WTC11 (cell line): ENCODE results near the gene CD300H. TPM values are rescaled to one million over a fixed set of nuclear protein-coding genes. Genes with fewer than 3 reads are reported as not detected.
A peak's percentile ranks its signal among the peaks of the same experiment; 100 is the strongest.

ENCODE experiments used
- ATAC-seq: fragments of 200-7000 bp; cut with Tn5 transposase; 2 replicates; pipeline ENCODE4 v1.10.0; 2021; ENCODE audit warnings: mild to moderate bottlenecking, moderate library complexity
- CTCF ChIA-PET: fragments of 300-600 bp; sonication (Branson Sonifier 250); formaldehyde crosslinking; loops from one replicate; lab custom pipeline; 2021; ENCODE audit warnings: antibody characterized with exemption; lab: Charles Lee
- POLR2A ChIA-PET: fragments of 350-600 bp; sonication (Branson Sonifier 250); formaldehyde crosslinking; loops from one replicate; lab custom pipeline; 2021; ENCODE audit warnings: antibody characterized with exemption; lab: Charles Lee
- DNase-seq: peaks from one replicate; pipeline ENCODE4 v3.0.0; 2021; ENCODE audit warnings: low spot score
- H3K27ac Mint-ChIP-seq: 2 replicates; pipeline ENCODE4 v1.8.0; 2021; ENCODE audit warnings: mixed read lengths
- H3K27me3 Mint-ChIP-seq: 2 replicates; pipeline ENCODE4 v1.8.0; 2021; ENCODE audit warnings: low read depth, mild to moderate bottlenecking, moderate library complexity, mixed read lengths
- H3K36me3 Mint-ChIP-seq: 2 replicates; pipeline ENCODE4 v1.8.0; 2021; ENCODE audit warnings: mixed read lengths
- H3K4me1 Mint-ChIP-seq: 2 replicates; pipeline ENCODE4 v1.8.0; 2022; ENCODE audit warnings: mixed read lengths
- H3K4me3 Mint-ChIP-seq: 2 replicates; pipeline ENCODE4 v1.8.0; 2021; ENCODE audit warnings: mild to moderate bottlenecking, moderate library complexity, mixed read lengths
- H3K9me3 Mint-ChIP-seq: 2 replicates; pipeline ENCODE4 v1.8.0; 2021; ENCODE audit warnings: mixed read lengths
- ATF1 ChIP-seq: sonication (generic); formaldehyde crosslinking; IDR thresholded peaks from 2 replicates; pipeline ENCODE4 v1.8.1; 2023; ENCODE audit warnings: mild to moderate bottlenecking, moderate library complexity, missing genetic modification reagents
- CBFB ChIP-seq: sonication (generic); formaldehyde crosslinking; IDR thresholded peaks from 2 replicates; pipeline ENCODE4 v1.8.1; 2022; ENCODE audit warnings: mild to moderate bottlenecking, low read depth, missing genetic modification reagents
- CREB1 ChIP-seq: sonication (generic); formaldehyde crosslinking; IDR thresholded peaks from 2 replicates; pipeline ENCODE4 v1.8.0; 2023; ENCODE audit warnings: mild to moderate bottlenecking, missing genetic modification reagents
- CREM ChIP-seq: sonication (generic); formaldehyde crosslinking; IDR thresholded peaks from 2 replicates; pipeline ENCODE4 v1.8.1; 2022; ENCODE audit warnings: mild to moderate bottlenecking, missing genetic modification reagents, moderate library complexity
- ETV6 ChIP-seq: sonication (generic); formaldehyde crosslinking; IDR thresholded peaks from 2 replicates; pipeline ENCODE4 v1.8.1; 2022; ENCODE audit warnings: mild to moderate bottlenecking, missing genetic modification reagents
- FOXJ3 ChIP-seq: sonication (generic); formaldehyde crosslinking; IDR thresholded peaks from 2 replicates; pipeline ENCODE4 v1.9.0; 2021; ENCODE audit warnings: missing genetic modification reagents, mild to moderate bottlenecking, borderline replicate concordance
- GTF2I ChIP-seq: fragments of 250-450 bp; sonication (Bioruptor Pico); conservative IDR thresholded peaks from 2 replicates; pipeline ENCODE4 v1.4.0; 2021; ENCODE audit warnings: mild to moderate bottlenecking
- MXD4 ChIP-seq: fragments of 250-450 bp; sonication (Bioruptor Pico); IDR thresholded peaks from 2 replicates; pipeline ENCODE4 v1.8.0; 2021; ENCODE audit warnings: mild to moderate bottlenecking, moderate library complexity, borderline replicate concordance
- NFATC4 ChIP-seq: fragments of 250-450 bp; sonication (Bioruptor Pico); IDR thresholded peaks from 2 replicates; pipeline ENCODE4 v1.9.0; 2021; ENCODE audit warnings: mild to moderate bottlenecking
- NFE2L1 ChIP-seq: sonication (generic); formaldehyde crosslinking; IDR thresholded peaks from 2 replicates; pipeline ENCODE4 v1.8.1; 2023; ENCODE audit warnings: missing genetic modification reagents
- RORB ChIP-seq: fragments of 250-450 bp; sonication (Bioruptor Pico); IDR thresholded peaks from 2 replicates; pipeline ENCODE4 v1.9.0; 2021; ENCODE audit warnings: mild to moderate bottlenecking
- SOX15 ChIP-seq: fragments of 250-450 bp; sonication (Bioruptor Pico); IDR thresholded peaks from 2 replicates; pipeline ENCODE4 v1.9.0; 2021; ENCODE audit warnings: mild to moderate bottlenecking
- SP1 ChIP-seq: sonication (generic); formaldehyde crosslinking; conservative IDR thresholded peaks from 2 replicates; pipeline ENCODE4 v1.8.1; 2022; ENCODE audit warnings: missing genetic modification reagents
- TEAD1 ChIP-seq: sonication (generic); formaldehyde crosslinking; IDR thresholded peaks from 2 replicates; pipeline ENCODE4 v1.8.0; 2022; ENCODE audit warnings: mild to moderate bottlenecking, missing genetic modification reagents
- TP53 ChIP-seq: sonication (generic); formaldehyde crosslinking; IDR thresholded peaks from 2 replicates; pipeline ENCODE4 v1.8.1; 2023; ENCODE audit warnings: mild to moderate bottlenecking, missing genetic modification reagents
- ZNF121 ChIP-seq: sonication (generic); formaldehyde crosslinking; IDR thresholded peaks from 2 replicates; pipeline ENCODE4 v1.8.0; 2023; ENCODE audit warnings: missing genetic modification reagents
- ZNF219 ChIP-seq: sonication (generic); formaldehyde crosslinking; IDR thresholded peaks from 2 replicates; pipeline ENCODE4 v1.8.0; 2023; ENCODE audit warnings: missing genetic modification reagents, mild to moderate bottlenecking, borderline replicate concordance
- ZNF232 ChIP-seq: sonication (generic); formaldehyde crosslinking; IDR thresholded peaks from 2 replicates; pipeline ENCODE4 v1.8.0; 2022; ENCODE audit warnings: mild to moderate bottlenecking, missing genetic modification reagents
- ZNF317 ChIP-seq: sonication (generic); formaldehyde crosslinking; IDR thresholded peaks from 2 replicates; pipeline ENCODE4 v1.8.1; 2023; ENCODE audit warnings: low read depth, mild to moderate bottlenecking, moderate library complexity, missing genetic modification reagents, borderline replicate concordance
- ZNF396 ChIP-seq: fragments of 250-450 bp; sonication (Bioruptor Pico); IDR thresholded peaks from 2 replicates; pipeline ENCODE4 v1.8.0; 2021; ENCODE audit warnings: mild to moderate bottlenecking, moderate library complexity, borderline replicate concordance
- ZNF671 ChIP-seq: fragments of 250-450 bp; sonication (Bioruptor Pico); IDR thresholded peaks from 2 replicates; pipeline ENCODE4 v1.8.0; 2021; ENCODE audit warnings: mild to moderate bottlenecking
- total RNA-seq: library from RNA; stranded (reverse); gene quantifications from 3 replicates; pipeline ENCODE4 v1.2.3, GENCODE V29; 2021
- TF ChIP-seq, protein P1 (sequence below): sonication (generic); formaldehyde crosslinking; IDR thresholded peaks from 2 replicates; pipeline ENCODE4 v1.8.1; 2022; ENCODE audit warnings: mild to moderate bottlenecking, moderate library complexity, missing genetic modification reagents
- TF ChIP-seq, protein P2 (sequence below): sonication (generic); formaldehyde crosslinking; IDR thresholded peaks from 2 replicates; pipeline ENCODE4 v1.8.1; 2023; ENCODE audit warnings: mild to moderate bottlenecking, moderate library complexity, missing genetic modification reagents
- TF ChIP-seq, protein P3 (sequence below): sonication (generic); formaldehyde crosslinking; IDR thresholded peaks from 2 replicates; pipeline ENCODE4 v1.8.0; 2022; ENCODE audit warnings: mild to moderate bottlenecking, missing genetic modification reagents
- TF ChIP-seq, protein P4 (sequence below): fragments of 200-600 bp; IDR thresholded peaks from 2 replicates; pipeline ENCODE4 v1.8.0; 2022; ENCODE audit warnings: antibody characterized with exemption

CD300H gene
- total RNA-seq, 1 experiment from 2014 or later: not detected

DNA sequence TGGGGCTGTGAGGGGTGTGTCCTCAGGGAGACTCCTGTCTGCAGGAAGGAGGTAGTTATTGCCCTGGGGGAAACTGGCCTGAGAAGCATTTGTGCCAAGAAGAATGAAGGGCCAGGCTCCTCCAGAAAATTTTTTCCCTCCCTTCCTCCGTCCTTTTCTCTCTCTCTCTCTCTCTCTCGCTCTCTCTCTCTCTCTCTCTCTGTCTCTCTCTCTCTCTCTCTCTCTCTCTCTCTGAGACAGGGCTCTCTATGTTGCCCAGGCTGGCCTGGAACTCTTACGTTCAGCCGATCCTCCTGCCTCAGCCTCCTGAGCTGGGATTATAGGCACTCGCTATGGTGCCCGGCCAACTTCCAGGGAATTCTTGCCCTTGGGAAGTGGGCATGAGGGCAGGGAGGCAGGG lies 44.7 kb upstream of the CD300H start:
- Mint-ChIP-seq H3K4me3 (no peak overlapping the region), H3K27me3 (peaks cover 13% of the 10 kb centered on the region), H3K27ac (no peak overlapping the region), H3K9me3 (no peaks in the 10 kb centered on the region), H3K4me1 (no peaks in the 10 kb centered on the region), H3K36me3 (no peaks in the 10 kb centered on the region)
- TF ChIP-seq ZNF232 (no peak), GTF2I (CRISPR knock-in tag) (no peak), SOX15 (no peak), ATF1 (CRISPR knock-in tag) (no peak), FOXJ3 (CRISPR knock-in tag) (no peak), CBFB (CRISPR knock-in tag) (no peak), NFE2L1 (CRISPR knock-in tag) (no peak), TEAD1 (CRISPR knock-in tag) (no peak), ZNF219 (CRISPR knock-in tag) (no peak), NFATC4 (CRISPR knock-in tag) (no peak), ZNF671 (CRISPR knock-in tag) (no peak)
- DNase-seq (no peak), ATAC-seq (no peak)
- ChIA-PET CTCF (interaction anchor here (1.7 kb wide), 1 partner anchor 10 kb away, joined by 6 read pairs; no protein-coding TSS in a partner anchor), POLR2A (interaction anchor here (0.6 kb wide), 1 partner anchor 46 kb away, joined by 3 read pairs; no protein-coding TSS in a partner anchor)

DNA sequence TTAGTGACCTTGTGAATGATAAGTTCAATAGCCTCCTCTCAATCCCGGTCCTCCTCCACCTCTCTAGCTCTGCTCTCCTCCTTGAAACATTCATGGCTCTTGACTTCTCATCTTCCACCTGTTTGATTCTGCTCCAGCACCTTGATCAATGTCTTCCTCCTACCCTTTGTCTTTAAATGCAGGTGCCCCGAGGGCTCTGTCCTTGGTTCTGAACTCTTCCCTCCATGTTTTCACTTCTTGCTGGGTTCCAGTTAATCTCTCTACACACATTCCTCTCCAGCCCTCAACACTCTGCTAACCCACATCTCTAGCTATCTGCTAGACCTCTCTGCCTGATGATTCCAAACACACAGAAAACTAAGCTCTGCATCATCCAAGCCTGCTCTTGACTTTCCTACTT lies 42.8 kb upstream of the CD300H start:
- H3K27me3 Mint-ChIP-seq: peaks cover 6% of the 10 kb centered on the region
- no peaks in the 10 kb centered on the region for H3K4me1 Mint-ChIP-seq
- DNase-seq: peak; percentile 27
- H3K4me3 Mint-ChIP-seq: no peak overlapping the region
- ChIA-PET CTCF (interaction anchor here (1.0 to 1.3 kb wide), 2 partner anchors 44 to 47 kb away, joined by 3 read pairs; no protein-coding TSS in a partner anchor), POLR2A (no interaction called here)
- no peaks in the 10 kb centered on the region for H3K9me3 Mint-ChIP-seq
- no peak overlapping the region for H3K27ac Mint-ChIP-seq
- 0 out of 2 replicates have a peak, but pooled peaks have one; percentile 27 for TF ChIP-seq ETV6
- TF ChIP-seq, protein P1, sequence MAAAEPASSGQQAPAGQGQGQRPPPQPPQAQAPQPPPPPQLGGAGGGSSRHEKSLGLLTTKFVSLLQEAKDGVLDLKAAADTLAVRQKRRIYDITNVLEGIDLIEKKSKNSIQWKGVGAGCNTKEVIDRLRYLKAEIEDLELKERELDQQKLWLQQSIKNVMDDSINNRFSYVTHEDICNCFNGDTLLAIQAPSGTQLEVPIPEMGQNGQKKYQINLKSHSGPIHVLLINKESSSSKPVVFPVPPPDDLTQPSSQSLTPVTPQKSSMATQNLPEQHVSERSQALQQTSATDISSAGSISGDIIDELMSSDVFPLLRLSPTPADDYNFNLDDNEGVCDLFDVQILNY (CRISPR knock-in tag): no peak
- H3K36me3 Mint-ChIP-seq: no peaks in the 10 kb centered on the region
- peak; percentile 62 for ATAC-seq

DNA sequence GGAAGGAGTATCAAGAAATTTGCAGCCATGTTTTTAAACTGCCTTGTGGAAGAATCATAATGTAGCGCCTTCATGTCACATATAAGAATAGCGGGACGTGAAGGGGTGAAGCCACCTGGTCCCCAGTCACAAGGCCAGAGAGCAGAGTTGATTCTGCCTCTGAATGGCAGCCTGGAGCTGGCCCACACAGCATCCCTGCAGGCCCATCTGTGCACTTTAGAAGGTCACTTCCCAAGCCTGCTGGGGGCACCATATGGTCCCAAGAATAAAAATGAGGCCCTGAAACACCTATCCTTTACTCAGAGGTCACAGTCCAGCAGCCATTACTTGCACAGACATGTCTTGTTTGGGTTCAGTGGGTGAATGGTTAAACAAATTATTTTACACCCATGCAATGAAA lies 41.2 kb upstream of the CD300H start:
- Mint-ChIP-seq H3K4me3 (no peak overlapping the region), H3K27me3 (peaks cover 6% of the 10 kb centered on the region), H3K36me3 (no peaks in the 10 kb centered on the region), H3K27ac (no peak overlapping the region), H3K4me1 (no peaks in the 10 kb centered on the region), H3K9me3 (no peaks in the 10 kb centered on the region)
- POLR2A ChIA-PET: no interaction called here
- ATAC-seq (no peak), DNase-seq (no peak)
- CTCF ChIA-PET: no interaction called here
- TF ChIP-seq ZNF396 (CRISPR knock-in tag): no peak
- no peak for TF ChIP-seq CBFB (CRISPR knock-in tag)
- TF ChIP-seq, protein P2, sequence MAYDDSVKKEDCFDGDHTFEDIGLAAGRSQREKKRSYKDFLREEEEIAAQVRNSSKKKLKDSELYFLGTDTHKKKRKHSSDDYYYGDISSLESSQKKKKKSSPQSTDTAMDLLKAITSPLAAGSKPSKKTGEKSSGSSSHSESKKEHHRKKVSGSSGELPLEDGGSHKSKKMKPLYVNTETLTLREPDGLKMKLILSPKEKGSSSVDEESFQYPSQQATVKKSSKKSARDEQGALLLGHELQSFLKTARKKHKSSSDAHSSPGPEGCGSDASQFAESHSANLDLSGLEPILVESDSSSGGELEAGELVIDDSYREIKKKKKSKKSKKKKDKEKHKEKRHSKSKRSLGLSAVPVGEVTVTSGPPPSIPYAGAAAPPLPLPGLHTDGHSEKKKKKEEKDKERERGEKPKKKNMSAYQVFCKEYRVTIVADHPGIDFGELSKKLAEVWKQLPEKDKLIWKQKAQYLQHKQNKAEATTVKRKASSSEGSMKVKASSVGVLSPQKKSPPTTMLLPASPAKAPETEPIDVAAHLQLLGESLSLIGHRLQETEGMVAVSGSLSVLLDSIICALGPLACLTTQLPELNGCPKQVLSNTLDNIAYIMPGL (CRISPR knock-in tag): no peak
- TF ChIP-seq MXD4: no peak
- TF ChIP-seq SP1 (CRISPR knock-in tag): no peak
- TF ChIP-seq, protein P3, sequence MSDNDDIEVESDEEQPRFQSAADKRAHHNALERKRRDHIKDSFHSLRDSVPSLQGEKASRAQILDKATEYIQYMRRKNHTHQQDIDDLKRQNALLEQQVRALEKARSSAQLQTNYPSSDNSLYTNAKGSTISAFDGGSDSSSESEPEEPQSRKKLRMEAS (CRISPR knock-in tag): no peak
- no peak for TF ChIP-seq NFATC4 (CRISPR knock-in tag)
- no peak for TF ChIP-seq ZNF232
- no peak for TF ChIP-seq RORB (CRISPR knock-in tag)
- TF ChIP-seq, protein P4, sequence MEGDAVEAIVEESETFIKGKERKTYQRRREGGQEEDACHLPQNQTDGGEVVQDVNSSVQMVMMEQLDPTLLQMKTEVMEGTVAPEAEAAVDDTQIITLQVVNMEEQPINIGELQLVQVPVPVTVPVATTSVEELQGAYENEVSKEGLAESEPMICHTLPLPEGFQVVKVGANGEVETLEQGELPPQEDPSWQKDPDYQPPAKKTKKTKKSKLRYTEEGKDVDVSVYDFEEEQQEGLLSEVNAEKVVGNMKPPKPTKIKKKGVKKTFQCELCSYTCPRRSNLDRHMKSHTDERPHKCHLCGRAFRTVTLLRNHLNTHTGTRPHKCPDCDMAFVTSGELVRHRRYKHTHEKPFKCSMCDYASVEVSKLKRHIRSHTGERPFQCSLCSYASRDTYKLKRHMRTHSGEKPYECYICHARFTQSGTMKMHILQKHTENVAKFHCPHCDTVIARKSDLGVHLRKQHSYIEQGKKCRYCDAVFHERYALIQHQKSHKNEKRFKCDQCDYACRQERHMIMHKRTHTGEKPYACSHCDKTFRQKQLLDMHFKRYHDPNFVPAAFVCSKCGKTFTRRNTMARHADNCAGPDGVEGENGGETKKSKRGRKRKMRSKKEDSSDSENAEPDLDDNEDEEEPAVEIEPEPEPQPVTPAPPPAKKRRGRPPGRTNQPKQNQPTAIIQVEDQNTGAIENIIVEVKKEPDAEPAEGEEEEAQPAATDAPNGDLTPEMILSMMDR: no peak
- no peak for TF ChIP-seq ZNF317 (CRISPR knock-in tag)
- TF ChIP-seq TP53 (CRISPR knock-in tag): no peak
- no peak for TF ChIP-seq CREM
- TF ChIP-seq CREB1 (CRISPR knock-in tag): no peak
- no peak for TF ChIP-seq SOX15
- TF ChIP-seq ZNF121: no peak
